Measurements from ENCODE around the gene SYNGAP1. TPM values are rescaled to one million over a fixed set of nuclear protein-coding genes. Genes with fewer than 3 reads are reported as not detected.

The SYNGAP1 gene
- polyA plus RNA-seq, 1 of the 3 experiments (the other 2 are of a cell fraction), result 8.8 TPM

GRCh38 chr6:33469661-33470060 is 49.8 kb downstream of the SYNGAP1 start:
- no peak overlapping the region for H3K9ac ChIP-seq
- 50% methylated on average over 3 of the region's 3 CpGs for WGBS (ENCODE audit: low lambda C conversion rate)
- H3K36me3 ChIP-seq (replicated peaks in 1 of 2; ENCODE audit: control insufficient read depth in 1 of 2, insufficient read depth in 2 of 2, low read length in 1 of 2), result no peaks in the 10 kb centered on the region
- no peaks in the 10 kb centered on the region for H3K9me3 ChIP-seq
- POLR2A ChIA-PET, result interaction anchor here (0.7 kb wide), 1 partner anchor 19 kb away, joined by 3 read pairs; no protein-coding TSS in a partner anchor
- H3F3A ChIP-seq (replicated peaks; ENCODE audit: insufficient read depth), result no peaks in the 10 kb centered on the region
- no peaks in the 10 kb centered on the region for H3K27me3 ChIP-seq (ENCODE audit: insufficient read depth)
- H3K4me2 ChIP-seq, result no peak overlapping the region
- H3K4me3 ChIP-seq (ENCODE audit: low read depth in 2 of 2, low read length in 1 of 2), result no peak overlapping the region
- H4K20me1 ChIP-seq (ENCODE audit: insufficient read depth), result no peaks in the 10 kb centered on the region
- H3K79me2 ChIP-seq (ENCODE audit: insufficient read depth), result no peaks in the 10 kb centered on the region
- no peak for DNase-seq
- no peak overlapping the region for H3K27ac ChIP-seq (ENCODE audit: low read depth in 2 of 2, low read length in 1 of 2)
- H3K9me2 ChIP-seq, result no peaks in the 10 kb centered on the region
- CTCF ChIA-PET, result interaction anchor here (1.3 kb wide), 2 partner anchors 9 to 79 kb away, joined by 3 read pairs; no protein-coding TSS in a partner anchor
- no peak overlapping the region for H2AFZ ChIP-seq (ENCODE audit: low read depth)
- H3K4me1 ChIP-seq (ENCODE audit: control insufficient read depth in 1 of 2, insufficient read depth in 2 of 2, low read depth in 1 of 2, low read length in 1 of 2), result no peaks in the 10 kb centered on the region
- TF ChIP-seq MAX (IDR thresholded peaks at IDR 0.05; ENCODE audit: low read depth) (no peak), EZH2phosphoT487 (IDR thresholded peaks at IDR 0.05; ENCODE audit: borderline replicate concordance, low read depth) (no peak), IRF3 (IDR thresholded peaks at IDR 0.05; ENCODE audit: low read depth, low read length) (no peak), JUND (IDR thresholded peaks at IDR 0.05) (no peak), TCF12 (IDR thresholded peaks at IDR 0.05) (no peak), SIN3A (IDR thresholded peaks at IDR 0.05; ENCODE audit: borderline replicate concordance, low read depth, low read length) (no peak), FOXM1 (IDR thresholded peaks at IDR 0.05; ENCODE audit: low read depth) (no peak), ELF1 (IDR thresholded peaks at IDR 0.05) (no peak), TAF1 (IDR thresholded peaks at IDR 0.05; ENCODE audit: borderline replicate concordance, low read depth, low read length) (no peak), RXRA (IDR thresholded peaks at IDR 0.05; ENCODE audit: borderline replicate concordance, low read depth) (no peak), FOXJ3 (CRISPR knock-in tag; IDR thresholded peaks at IDR 0.05) (no peak), TEAD4 (IDR thresholded peaks at IDR 0.05; ENCODE audit: borderline replicate concordance, insufficient read depth) (no peak), SMC3 (IDR thresholded peaks at IDR 0.05; ENCODE audit: low read depth, low read length) (no peak), USF2 (IDR thresholded peaks at IDR 0.05; ENCODE audit: borderline replicate concordance, low read depth, low read length) (no peak), GATA2 (CRISPR knock-in tag; IDR thresholded peaks at IDR 0.05) (no peak), NRF1 (IDR thresholded peaks at IDR 0.05; ENCODE audit: low read depth, low read length) (no peak)
- TF ChIP-seq, protein P1, sequence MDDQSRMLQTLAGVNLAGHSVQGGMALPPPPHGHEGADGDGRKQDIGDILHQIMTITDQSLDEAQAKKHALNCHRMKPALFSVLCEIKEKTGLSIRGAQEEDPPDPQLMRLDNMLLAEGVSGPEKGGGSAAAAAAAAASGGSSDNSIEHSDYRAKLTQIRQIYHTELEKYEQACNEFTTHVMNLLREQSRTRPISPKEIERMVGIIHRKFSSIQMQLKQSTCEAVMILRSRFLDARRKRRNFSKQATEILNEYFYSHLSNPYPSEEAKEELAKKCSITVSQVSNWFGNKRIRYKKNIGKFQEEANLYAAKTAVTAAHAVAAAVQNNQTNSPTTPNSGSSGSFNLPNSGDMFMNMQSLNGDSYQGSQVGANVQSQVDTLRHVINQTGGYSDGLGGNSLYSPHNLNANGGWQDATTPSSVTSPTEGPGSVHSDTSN (IDR thresholded peaks at IDR 0.05), result no peak

Data from SK-N-SH (cell line).